SIG-M5 (cell line): ENCODE results near the gene THG1L.

Experiments used
- DNase-seq: peaks from one replicate; lab custom pipeline; 2025; lab: John Stamatoyannopoulos, UW

Gene THG1L

GRCh38 chr5:157758706-157759105 lies 27.5 kb downstream of the THG1L start:
- no peak for DNase-seq

- no peak for DNase-seq
Observed at GRCh38 chr5:157761690-157762621, 30.7 kb downstream of the THG1L start.

- no peak for DNase-seq
Observed at GRCh38 chr5:157764531-157764930, 33.3 kb downstream of the THG1L start.

GRCh38 chr5:157766442-157766841 lies 35.2 kb downstream of the THG1L start:
- no peak for DNase-seq

GRCh38 chr5:157766902-157767301 lies 35.7 kb downstream of the THG1L start:
- no peak for DNase-seq

GRCh38 chr5:157767689-157768088 lies 36.5 kb downstream of the THG1L start:
- no peak for DNase-seq

GRCh38 chr5:157770665-157771064 lies 39.4 kb downstream of the THG1L start:
- no peak for DNase-seq

- no peak for DNase-seq
Observed at GRCh38 chr5:157772127-157772526, 40.9 kb downstream of the THG1L start.

- no peak for DNase-seq
Observed at GRCh38 chr5:157778121-157778805, 47.0 kb downstream of the THG1L start.

GRCh38 chr5:157779221-157779620 lies 48.0 kb downstream of the THG1L start:
- no peak for DNase-seq

GRCh38 chr5:157785801-157786200 lies 54.6 kb downstream of the THG1L start:
- DNase-seq = no peak
